ENCODE data around the gene ADIPOQ. TPM values are rescaled to one million over a fixed set of nuclear protein-coding genes. Genes with fewer than 3 reads are reported as not detected.

Gene ADIPOQ
- not detected in 2 replicates for total RNA-seq

GRCh38 chr3:186842426-186843038, at the start of gene ADIPOQ:
ADIPOQ (plus strand) TSS chr3:186842710; CDS start chr3:186853059, 10,349 bp downstream.

DNA sequence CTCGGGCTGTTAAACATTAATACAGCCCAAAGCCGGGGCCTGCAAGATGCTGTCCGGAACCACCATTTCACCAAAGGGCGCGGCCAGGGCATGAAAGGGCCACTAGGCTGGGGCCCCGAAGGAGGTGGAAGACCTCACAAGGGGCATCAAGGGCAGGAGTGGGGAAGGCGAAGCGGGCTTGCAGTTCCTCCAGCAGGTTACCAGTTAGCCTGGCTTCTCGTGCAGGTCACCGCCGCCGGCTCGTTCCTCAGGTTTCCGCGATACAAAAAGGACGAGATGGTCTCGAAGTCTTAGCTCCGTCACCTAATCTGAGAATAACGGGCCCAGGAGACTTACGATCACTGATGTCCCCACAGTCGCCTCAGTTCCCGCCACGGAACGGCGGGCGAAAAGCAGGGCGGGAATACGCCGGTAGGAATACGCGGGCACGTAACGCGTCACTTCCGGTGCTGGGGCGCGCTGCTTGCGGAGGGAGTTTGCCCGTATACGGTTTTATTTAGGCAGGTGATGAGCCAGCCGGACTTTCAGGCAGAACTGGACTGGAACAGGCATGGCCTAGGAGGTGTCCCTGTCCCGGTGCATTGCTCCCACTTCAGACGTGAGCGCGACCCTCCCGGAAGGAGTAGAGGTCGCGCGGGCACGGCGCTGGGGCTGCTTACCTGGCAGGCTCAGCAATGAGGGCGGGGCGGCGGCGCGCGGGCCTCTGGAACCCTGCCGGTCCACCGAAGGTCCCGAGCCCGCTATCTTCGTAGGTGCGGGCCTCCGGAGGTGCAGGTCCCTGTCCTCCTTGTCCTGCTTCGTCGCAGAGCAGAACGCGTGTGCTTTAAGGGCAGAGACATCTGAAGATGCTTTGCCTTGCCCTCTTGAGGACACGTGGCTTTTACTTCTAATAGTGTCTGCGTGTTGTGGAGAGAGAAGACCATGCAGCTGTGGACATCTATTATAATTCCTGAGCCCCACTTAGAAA, 36.1 kb upstream of the ADIPOQ start, which contains the start of gene RFC4:
TSS of gene RFC4 (minus strand) at position 394 of the 967 bp plus-strand sequence. CDS start 1,769 bp downstream, outside the sequence.

Other genes with a start within 250 kb of the ADIPOQ start
- gene AHSG, start 229.7 kb upstream of the ADIPOQ start, total RNA-seq = not detected in 2 replicates
- not detected in 2 replicates for gene FETUB, start 202.3 kb upstream of the ADIPOQ start, total RNA-seq
- gene HRG, start 176.7 kb upstream of the ADIPOQ start, total RNA-seq = not detected in 2 replicates
- gene KNG1, start 125.4 kb upstream of the ADIPOQ start, total RNA-seq = not detected in 2 replicates
- gene EIF4A2, start 59.1 kb upstream of the ADIPOQ start, total RNA-seq = 877 and 1,165 TPM in 2 replicates
- gene RFC4, start 36.2 kb upstream of the ADIPOQ start, total RNA-seq = 10.5 and 11.0 TPM in 2 replicates
- gene ST6GAL1, start 87.8 kb downstream of the ADIPOQ start, total RNA-seq = 0.86 and 0.95 TPM in 2 replicates

Data from bronchial smooth muscle cell (primary cell).